Stimulated activated CD4-positive, alpha-beta T cell treated with anti-CD3 and anti-CD28 coated beads, Interleukin-1b, Interleukin-23, amount 100 ng/mL, for 1 hour (primary cell): Measurements from ENCODE around the gene KRT39.
"Not testable (repeated sequence)": the region's sequence is repeated elsewhere in the genome, so short reads cannot be mapped to it uniquely, and the experiment has no call there.

Experiments used
- DNase-seq, 2 donors: peaks; one replicate each; pipeline ENCODE4 v3.0.0-alpha.2; 2020; ENCODE audit warnings: low read depth in 2 of 2

Gene KRT39

DNA sequence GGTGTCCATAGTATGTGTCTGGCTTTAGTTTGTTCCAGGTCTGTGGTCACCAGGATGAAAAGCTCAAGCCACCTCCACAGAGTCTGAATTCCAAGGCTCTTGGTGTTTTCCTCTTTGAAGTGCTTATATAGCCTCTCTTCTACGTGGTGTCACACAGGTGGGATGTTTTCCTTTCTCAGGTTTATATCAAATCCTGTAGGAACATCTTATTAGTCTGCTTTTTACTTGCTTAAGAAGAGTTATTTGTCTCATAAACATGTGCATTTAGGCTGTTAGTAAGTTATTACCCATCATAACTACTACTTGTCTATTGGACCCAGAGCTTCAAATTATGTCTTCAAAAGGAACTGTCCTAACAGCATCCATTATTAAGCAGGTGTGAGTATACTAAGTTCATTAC is at the start of gene KRT39:
TSS of gene KRT39 (minus strand) at position 101 of the 400 bp plus-strand sequence. CDS start at position 9, 92 bp downstream.
- no peak for DNase-seq

DNA sequence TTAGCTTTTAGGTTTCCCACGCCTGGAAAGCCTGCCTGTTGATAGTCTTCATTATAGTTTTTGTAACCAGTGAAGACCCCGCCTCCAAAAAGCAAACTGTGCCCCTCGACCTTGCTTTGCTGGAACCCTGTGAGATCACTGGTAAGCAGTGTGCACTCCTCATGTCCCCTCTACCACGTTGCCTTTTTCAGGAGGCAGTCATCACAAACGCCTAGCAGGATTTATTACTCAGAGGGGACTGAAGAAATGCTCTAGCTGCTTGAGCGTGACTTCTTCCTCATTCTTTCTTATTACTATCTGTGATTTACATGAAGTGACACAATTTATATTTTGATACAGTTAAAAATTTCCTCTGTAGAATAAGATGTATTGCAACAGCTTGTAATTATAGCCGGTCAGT is 48.7 kb upstream of the KRT39 start:
- no peak for DNase-seq

DNA sequence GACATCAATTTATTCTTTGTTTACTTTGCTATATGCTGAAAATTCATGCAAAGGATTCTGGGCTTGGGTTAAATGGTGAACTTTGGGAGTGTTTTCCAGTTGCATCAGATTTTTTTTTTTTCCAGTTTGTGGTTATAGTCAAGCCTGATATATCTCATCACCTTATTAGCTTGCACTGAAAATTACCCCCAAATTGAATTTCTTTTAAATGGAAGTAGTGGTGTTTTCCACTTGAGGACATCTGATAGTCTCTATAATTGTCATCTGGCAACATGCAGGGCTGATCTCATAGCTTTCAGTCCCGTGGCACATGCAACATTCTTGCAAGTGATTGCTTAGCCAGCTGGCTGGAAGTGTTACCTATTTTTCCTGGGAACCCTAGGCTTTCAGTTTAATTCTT is 46.9 kb upstream of the KRT39 start:
- DNase-seq: no peak

DNA sequence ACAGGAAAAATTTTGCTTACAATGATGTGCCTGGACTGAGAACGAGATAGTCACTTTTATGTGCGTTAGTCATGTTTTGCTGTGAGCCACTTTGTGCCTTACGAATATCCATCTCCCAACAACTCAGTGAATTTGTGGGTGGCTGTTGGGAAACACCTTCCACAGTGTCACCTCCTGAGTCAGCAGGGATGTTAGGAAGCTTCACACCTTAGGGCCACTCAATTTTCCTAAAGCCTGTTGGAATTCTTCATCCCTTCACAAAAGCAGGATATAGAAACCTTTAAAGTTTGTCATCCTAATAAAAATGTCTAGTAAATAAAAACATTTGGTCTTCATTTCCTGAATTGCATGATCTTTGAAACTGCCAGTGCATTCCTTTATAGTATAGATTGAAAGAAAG is 46.4 kb upstream of the KRT39 start:
- no peak for DNase-seq

DNA sequence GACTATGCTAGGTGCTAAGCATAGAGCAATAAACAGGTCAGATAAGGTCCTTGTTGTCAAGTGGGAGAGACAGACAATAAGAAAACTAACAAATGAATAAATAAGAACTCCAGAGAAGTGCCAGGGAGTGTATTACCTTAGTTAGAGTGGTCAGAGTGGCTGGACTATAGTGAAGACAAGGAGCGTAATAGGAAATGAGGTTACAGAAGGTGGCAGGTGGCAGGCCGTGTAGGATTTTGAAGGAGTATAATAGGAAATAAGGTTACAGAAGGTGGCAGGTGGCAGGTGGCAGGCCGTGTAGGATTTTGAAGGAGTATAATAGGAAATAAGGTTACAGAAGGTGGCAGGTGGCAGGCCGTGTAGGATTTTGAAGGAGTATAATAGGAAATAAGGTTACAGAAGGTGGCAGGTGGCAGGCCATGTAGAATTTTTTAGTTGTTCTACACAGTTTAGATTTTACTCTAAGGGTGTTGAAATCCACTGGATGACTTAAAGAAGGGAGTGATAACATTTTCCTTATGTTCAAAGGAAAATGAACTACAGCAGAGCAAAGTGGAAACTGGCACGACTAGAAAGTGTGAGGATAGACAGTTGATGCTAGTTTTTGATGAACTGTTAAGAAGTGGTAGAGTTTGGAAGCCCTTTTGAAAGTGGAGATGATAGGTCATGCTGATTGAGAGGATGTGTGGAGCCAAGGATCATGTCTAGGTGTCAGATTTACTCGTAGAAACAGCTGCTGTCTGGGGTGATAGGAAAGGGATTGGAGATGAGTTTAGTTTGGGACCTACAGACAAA is 45.8 kb upstream of the KRT39 start:
- DNase-seq: no peak

DNA sequence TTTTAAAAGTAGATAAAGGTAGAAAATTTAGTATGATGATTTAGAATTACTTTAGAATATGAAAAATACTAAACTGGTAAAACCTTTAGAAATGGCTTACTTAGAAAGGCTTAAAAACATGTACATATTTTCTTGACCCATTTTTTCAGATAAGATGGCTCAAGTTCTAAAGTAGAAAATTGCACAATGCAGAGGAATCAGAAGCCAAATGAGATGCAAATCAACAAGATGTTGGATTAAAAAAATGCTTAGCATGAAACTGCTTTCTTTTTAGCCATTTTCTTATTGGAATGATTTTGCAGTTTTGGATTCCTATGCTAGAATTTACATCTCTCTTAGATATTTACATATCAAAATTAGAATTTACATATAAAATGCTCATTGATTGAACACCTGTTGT is 43.7 kb upstream of the KRT39 start:
- no peak for DNase-seq

DNA sequence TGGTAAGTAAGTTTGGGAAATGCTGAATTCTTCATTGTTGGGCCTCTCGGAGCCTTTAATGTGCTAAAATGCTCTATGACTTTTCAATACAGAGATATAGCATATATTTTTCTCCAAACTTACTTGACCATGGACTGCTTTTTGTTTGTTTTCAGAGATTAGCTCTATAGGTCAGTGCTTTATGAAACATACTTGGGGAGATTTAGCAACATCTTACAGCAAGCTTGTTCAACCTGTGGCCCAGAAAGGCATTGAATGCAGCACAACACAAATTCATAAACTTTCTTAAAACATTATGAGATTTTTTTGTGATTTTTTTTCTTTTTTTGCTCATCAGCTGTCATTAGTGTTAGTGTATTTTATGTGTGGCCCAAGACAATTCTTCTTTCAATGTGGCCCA is 43.2 kb upstream of the KRT39 start:
- DNase-seq: no peak

DNA sequence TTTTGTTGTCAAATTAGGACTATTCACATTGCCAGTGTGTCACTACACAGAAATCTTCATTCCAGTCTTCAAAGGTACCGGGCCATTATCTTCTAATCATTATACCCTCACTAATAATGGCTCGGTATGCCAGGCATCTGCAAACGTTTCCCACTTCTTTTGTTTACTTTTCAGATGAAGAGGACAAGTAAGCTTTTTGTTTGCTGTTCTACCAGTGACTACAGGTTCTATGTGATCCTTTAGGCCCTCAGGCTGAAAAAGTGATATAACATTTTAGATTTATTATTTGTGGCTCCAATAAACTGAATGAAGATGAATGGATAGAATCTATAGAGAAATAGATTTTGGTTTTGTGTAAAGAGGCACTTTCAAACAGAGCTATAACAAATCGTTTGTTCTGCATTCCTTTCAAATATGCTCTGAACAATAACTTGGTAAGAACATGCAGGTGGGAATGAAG is 42.6 kb upstream of the KRT39 start:
- no peak for DNase-seq

DNA sequence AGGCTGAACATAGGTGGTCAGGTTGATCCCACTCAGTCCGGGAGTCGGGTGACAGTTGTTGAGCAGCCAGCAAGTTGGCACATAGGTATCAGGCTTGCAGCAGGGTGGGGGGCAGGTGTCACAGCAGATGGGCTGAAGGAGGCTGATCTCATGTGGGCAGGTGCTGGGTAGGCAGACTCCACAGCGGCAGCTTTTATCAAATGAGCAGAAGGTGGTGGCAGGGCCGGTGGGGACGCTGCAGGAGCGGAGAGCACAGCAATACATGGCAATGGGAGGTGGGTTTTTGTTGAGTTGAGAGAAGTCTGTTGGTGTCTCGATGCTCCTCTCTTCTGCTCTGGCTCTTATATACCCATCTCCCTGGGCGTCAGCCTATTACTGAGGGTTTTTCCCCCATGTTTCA is 42.1 kb upstream of the KRT39 start, which contains the start of gene KRTAP3-1:
TSS of gene KRTAP3-1 (minus strand) at position 318 of the 400 bp plus-strand sequence. CDS start at position 264, 54 bp downstream.
- DNase-seq: no peak

DNA sequence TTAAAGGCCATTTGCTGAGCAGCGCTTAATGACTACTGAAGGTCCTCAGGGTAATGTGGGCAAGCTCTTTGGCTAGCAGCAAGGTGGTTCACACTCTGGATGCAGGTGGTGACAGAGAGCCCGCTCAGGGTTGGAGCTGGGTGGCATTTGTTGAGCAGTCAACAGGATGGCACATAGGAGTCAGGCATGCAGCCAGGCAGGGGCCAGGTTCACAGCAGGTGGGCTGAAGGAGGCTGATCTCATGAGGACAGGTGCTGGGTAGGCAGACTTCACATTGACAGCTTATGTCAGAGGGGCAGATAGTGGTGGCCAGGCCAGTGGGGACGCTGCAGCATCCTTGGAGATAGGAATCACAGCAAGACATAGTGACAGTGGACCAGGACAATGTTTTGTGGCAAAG is 37.6 kb upstream of the KRT39 start:
- DNase-seq: no peak

DNA sequence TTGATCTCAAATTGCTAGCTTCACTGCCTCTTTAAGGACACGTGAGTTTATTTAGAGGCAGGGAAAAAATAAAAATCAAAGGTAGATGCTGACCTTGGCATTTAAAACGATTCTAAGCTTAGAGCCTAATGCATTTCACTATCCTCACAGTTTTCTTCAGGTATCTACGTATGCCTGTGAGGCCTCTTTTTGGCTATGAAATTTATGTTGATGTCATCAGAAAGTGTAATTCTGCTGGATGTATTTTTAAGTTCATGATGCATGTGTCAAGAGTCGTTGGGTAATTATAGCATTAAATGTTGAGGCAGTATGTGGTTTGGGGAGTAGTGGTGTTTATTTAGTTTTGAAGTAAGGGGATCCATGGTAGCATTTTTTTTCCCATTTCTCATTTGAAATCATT is 37.2 kb upstream of the KRT39 start:
- DNase-seq: no peak

DNA sequence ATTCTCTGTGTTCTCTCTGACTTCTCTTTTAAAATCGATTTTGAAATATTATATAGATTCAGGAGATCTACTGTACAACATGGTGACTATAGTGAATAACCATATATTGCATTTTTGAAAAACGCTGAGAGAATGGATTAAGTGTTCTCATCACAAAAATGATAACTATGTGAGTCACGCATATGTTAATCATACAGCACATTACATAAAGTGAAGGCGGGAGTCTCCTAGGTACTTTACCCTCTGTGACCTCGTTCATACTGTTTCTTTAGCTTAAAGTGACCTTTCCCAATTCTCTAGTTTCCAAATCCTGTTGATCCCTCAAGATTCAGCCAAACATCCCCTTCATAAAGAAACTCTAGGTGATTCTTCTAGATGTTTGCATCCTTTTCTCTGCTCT is 36.1 kb upstream of the KRT39 start:
- no peak for DNase-seq

DNA sequence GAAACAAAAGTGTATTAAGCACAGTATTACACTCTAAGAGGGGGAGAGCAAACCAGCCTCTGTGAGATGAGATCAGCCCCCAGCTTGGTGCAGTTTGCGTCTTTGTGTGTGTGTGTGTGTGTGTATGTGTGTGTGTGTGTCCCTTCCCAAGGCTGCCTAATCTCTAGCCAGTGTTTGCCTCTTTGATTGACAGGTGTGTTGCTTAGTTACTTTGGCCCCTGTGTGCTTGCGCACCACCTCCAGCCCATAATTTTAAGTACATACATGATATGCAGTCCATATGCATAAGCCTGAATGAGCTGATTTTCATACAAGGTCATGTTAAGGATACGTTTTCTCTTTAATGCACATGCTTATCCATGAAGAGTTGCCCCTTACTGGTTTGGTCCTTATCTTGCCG is 35.0 kb upstream of the KRT39 start:
- DNase-seq: no peak

DNA sequence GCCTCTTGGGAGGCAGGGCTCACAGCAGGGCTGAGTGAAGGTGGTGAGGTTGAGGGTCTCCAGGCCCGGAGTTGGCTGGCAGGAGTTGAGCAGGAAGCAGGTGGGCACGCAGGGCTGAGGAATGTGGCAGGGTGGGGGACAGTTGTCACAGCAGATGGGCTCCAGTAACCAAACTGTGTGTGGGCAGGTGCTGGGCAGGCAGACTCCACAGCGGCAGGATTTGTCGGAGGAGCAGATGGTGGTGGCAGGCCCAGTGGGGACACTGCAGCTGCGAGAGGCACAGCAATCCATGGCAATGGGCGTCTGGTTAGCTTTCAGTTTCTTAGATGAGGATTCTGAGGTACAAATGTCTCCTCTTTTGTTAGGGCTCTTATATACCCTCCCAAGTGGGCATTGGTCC is 32.8 kb upstream of the KRT39 start, which contains the start of gene KRTAP3-2:
TSS of gene KRTAP3-2 (minus strand) at position 344 of the 400 bp plus-strand sequence. CDS start at position 291, 53 bp downstream.
- not testable (repeated sequence) for DNase-seq

DNA sequence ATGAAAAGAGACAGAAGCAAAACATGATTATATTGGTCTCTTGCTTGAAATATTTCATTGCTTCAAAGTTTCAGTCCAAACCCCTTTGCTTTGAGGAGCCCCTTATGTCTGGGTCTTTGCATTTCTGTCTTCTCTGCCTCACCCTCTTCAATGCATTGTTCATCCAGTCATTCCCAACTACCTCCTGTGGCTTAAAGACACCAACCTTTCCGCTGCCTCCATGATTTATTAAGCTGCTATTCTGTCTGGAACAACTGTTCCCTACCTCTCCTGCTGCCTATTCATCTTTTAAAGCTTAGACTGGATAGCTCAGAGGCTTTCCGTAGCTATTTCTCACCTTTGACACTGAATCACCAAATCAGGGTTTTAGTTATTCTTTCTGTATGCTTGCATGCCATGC is 30.6 kb upstream of the KRT39 start:
- no peak for DNase-seq

DNA sequence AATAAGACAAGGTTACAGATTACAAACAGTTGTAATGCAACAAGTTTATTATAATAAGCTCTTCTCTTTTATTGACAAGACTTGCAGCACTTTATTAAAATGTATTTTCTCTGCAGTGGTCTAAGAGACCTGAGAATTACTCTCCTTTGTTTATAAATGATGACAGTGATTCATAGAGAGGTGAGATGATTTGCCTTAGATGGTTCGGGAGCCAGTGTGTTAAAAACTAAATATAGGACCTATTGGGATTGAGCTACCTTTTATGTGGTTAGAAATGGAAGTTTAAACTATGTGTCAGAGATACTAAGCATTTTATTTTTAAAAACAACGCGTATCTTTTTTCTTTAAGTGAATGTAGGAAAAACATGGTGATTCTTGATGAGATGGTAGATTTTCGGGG is 30.1 kb upstream of the KRT39 start:
- no peak for DNase-seq

DNA sequence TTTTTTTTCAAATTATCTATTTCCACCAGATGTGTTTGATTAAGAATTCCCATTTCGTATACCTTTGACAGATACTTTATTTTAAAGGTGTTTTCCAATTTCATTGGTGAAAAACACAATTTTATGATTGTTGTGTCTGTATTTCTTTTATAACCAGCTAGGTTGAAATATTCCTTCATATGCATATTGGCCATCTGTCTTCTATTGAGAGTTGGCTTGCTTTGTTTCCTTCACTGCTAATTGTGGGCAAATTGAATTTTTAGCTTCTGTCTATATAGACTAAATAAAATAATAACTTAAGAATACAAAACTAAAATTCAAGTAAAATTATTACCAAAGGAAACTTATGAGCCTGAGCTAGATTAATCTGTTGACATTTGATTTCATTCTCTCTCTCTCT is 28.4 kb upstream of the KRT39 start:
- DNase-seq: no peak

DNA sequence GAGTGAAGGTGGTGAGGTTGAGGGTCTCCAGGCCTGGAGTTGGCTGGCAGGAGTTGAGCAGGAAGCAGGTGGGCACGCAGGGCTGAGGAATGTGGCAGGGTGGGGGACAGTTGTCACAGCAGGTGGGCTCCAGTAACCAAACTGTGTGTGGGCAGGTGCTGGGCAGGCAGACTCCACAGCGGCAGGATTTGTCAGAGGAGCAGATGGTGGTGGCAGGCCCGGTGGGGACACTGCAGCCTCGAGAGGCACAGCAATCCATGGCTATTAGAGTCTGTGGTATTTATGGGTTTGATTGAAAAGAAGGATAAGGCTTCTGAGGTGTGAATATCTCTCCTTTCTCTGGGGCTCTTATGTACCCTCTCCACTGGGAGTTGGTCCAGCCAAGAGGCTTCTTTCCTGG is 27.1 kb upstream of the KRT39 start, which contains the start of gene KRTAP3-3:
TSS of gene KRTAP3-3 (minus strand) at position 326 of the 400 bp plus-strand sequence. CDS start at position 259, 67 bp downstream.
- no peak for DNase-seq

DNA sequence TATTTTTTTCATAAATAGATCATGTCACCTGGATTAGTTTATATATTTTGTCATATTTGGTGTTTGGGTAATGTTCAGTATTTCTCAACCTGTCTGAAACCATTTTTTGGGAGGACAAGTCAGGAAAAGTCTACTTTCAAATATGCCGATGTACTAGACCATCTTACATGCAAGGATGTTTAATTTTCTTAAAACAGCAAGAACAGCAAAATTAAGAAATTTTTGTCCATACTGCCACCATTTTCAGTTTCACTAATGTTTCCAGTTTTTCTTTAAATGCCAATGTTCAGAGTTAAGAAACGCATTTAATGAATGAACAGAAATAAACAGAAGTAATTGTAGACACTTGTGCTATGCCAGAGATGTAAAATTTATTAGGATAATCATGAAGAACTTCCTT is 26.3 kb upstream of the KRT39 start:
- DNase-seq: no peak

DNA sequence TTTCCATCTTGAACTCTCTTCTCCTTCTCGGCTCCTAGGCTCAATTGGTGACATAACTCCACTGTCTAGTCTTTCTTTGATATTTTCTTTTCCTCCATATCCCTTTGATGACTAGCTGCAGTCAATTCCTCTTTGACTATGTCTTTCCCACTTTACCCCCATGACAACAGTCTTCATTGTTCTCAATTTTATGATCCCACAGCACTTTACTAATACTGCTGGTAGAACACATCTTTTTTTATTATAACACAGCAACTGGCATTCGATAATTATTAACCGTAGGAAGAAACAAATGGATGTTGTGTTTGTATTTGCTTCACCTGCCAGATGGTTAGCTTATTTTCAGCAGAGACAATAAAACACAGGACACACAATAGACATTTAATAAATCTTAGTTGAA is 25.9 kb upstream of the KRT39 start:
- no peak for DNase-seq

DNA sequence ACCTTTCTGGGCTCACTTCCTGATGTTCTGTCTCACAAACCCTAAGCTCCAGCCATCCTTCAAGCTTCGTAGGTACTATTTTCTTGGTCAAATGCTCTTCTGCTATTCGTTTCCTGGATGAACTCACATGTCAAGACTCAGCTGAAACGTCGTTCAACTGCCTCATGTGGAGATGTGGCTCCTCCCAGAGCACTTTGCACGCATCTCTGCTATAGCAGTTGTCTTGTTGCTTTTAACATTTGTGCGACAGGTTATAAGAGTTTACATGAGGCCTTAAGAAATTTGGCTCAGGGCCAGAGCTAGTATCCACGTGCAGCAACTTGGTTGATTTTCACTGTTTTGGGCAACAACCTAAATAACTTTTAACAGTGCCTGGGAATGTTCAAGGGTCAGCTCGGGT is 20.2 kb upstream of the KRT39 start:
- DNase-seq: no peak

DNA sequence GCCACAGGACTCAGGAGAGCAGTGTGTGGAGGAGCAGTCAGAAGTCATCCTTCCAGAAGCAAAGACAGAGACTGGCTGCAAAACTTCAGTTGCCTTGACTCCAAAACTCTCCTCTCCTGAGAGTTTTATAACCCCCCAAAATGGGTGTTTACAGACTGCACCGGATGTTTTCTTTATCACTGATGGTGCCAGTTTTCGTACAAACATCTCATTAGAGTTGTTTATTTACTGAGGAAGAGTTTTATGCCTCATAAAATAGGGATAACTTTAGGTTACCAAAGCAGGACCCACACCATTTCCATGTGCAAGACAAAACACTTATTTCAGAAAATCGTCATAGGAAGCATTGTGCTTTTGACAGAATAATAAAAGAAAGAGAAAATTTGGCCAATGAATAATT is 17.5 kb upstream of the KRT39 start, which contains the start of gene KRT40:
TSS of gene KRT40 (minus strand) at position 101 of the 400 bp plus-strand sequence. CDS start at position 48, 53 bp downstream.
- DNase-seq: no peak

DNA sequence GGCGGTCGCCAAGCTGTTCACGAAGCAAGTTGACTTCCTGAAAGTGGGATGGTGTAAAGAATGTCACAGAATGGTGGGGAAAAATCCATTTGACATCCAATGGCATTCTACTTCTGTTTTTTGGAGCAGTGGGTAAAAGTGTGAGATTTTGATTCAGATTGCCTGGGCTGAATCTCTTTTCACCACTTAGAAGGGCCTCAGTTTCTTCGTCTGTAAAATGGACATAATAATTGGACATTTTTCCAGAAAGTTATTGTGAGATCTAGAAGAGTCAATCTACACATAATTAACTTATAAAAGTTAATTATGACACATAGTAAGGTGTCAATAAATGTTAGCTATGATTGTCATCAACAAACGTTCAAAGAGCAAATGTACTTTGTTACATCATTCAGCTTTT is 14.4 kb upstream of the KRT39 start:
- no peak for DNase-seq
